ENCODE data around the gene LRRD1. TPM values are rescaled to one million over a fixed set of nuclear protein-coding genes. Genes with fewer than 3 reads are reported as not detected.
"Not testable (repeated sequence)": the region's sequence is repeated elsewhere in the genome, so short reads cannot be mapped to it uniquely, and the experiment has no call there.

The LRRD1 gene
- total RNA-seq, 2 donors from 2014 or later, result 0.40 TPM; not detected in 1

GRCh38 chr7:92155108-92155739 lies 23.7 kb downstream of the LRRD1 start:
- no peak for TF ChIP-seq POLR2AphosphoS5 (IDR thresholded peaks at IDR 0.05)
- no peak for TF ChIP-seq CTCF (IDR thresholded peaks at IDR 0.05)
- no peak for TF ChIP-seq POLR2A (IDR thresholded peaks at IDR 0.05)
- 95% methylated on average over 1 of the region's 1 CpG for WGBS
- no peak for DNase-seq (ENCODE audit: low spot score)
- H3K27ac ChIP-seq, result no peak overlapping the region
- intact Hi-C loops (cut with DNase I), result no loop called here
- H3K4me3 ChIP-seq, result no peak overlapping the region
- H3K27me3 ChIP-seq (replicated peaks; ENCODE audit: insufficient read depth), result no peaks in the 10 kb centered on the region
- no peaks in the 10 kb centered on the region for H3K4me1 ChIP-seq (replicated peaks)
- H3K36me3 ChIP-seq, result no peaks in the 10 kb centered on the region
- H3K9me3 ChIP-seq, result no peaks in the 10 kb centered on the region

- WGBS, result 68% methylated on average over 1 of the region's 1 CpG
- DNase-seq (ENCODE audit: low spot score), result no peak
- intact Hi-C loops (cut with DNase I), result no loop called here
These were observed 28.4 kb downstream of the LRRD1 start for GRCh38 chr7:92150450-92151017.

GRCh38 chr7:92149736-92150239 lies 29.2 kb downstream of the LRRD1 start:
- no peak overlapping the region for H3K27ac ChIP-seq
- DNase-seq (ENCODE audit: low spot score), result no peak
- 93% methylated on average over 5 of the region's 5 CpGs for WGBS
- no peaks in the 10 kb centered on the region for H3K9me3 ChIP-seq
- H3K27me3 ChIP-seq (replicated peaks; ENCODE audit: insufficient read depth), result no peaks in the 10 kb centered on the region
- H3K4me3 ChIP-seq, result no peak overlapping the region
- no peaks in the 10 kb centered on the region for H3K4me1 ChIP-seq (replicated peaks)
- TF ChIP-seq CTCF (IDR thresholded peaks at IDR 0.05), result no peak
- no peak for TF ChIP-seq POLR2AphosphoS5 (IDR thresholded peaks at IDR 0.05)
- no peak for TF ChIP-seq POLR2A (IDR thresholded peaks at IDR 0.05)
- intact Hi-C loops (cut with DNase I), result no loop called here
- H3K36me3 ChIP-seq, result no peaks in the 10 kb centered on the region

More at GRCh38 chr7:92150450-92151017, 28.4 kb downstream of the LRRD1 start:
- Histone ChIP-seq H3K27ac (no peak overlapping the region), H3K9me3 (no peaks in the 10 kb centered on the region), H3K36me3 (no peaks in the 10 kb centered on the region), H3K4me1 (replicated peaks) (no peaks in the 10 kb centered on the region), H3K4me3 (no peak overlapping the region), H3K27me3 (replicated peaks; ENCODE audit: insufficient read depth) (no peaks in the 10 kb centered on the region)
- no peak for TF ChIP-seq CTCF (IDR thresholded peaks at IDR 0.05)
- no peak for TF ChIP-seq POLR2AphosphoS5 (IDR thresholded peaks at IDR 0.05)
- TF ChIP-seq POLR2A (IDR thresholded peaks at IDR 0.05), result no peak

GRCh38 chr7:92143192-92143880 lies 35.6 kb downstream of the LRRD1 start:
- H3K4me3 ChIP-seq; intact Hi-C loops (cut with DNase I); H3K4me1 ChIP-seq (replicated peaks); H3K27me3 ChIP-seq (replicated peaks; ENCODE audit: insufficient read depth); H3K27ac ChIP-seq; H3K36me3 ChIP-seq; DNase-seq (ENCODE audit: low spot score); H3K9me3 ChIP-seq: not testable (repeated sequence)
- 95% methylated on average over 48 of the region's 50 CpGs for WGBS

GRCh38 chr7:92142791-92143190 lies 36.2 kb downstream of the LRRD1 start:
- H3K27ac ChIP-seq; H3K9me3 ChIP-seq; H3K36me3 ChIP-seq; DNase-seq (ENCODE audit: low spot score); H3K4me3 ChIP-seq; intact Hi-C loops (cut with DNase I); H3K4me1 ChIP-seq (replicated peaks); H3K27me3 ChIP-seq (replicated peaks; ENCODE audit: insufficient read depth): not testable (repeated sequence)
- 92% methylated on average over 9 of the region's 9 CpGs for WGBS

Measured in prostate gland (tissue), 2 donors.